Stimulated activated CD4-positive, alpha-beta T cell treated with anti-CD3 and anti-CD28 coated beads, TNF-alpha, amount 100 ng/mL, for 48 hours (primary cell): ENCODE data around the gene PLPP4.

Experiments used
- DNase-seq, 3 donors: peaks; one replicate each; pipeline ENCODE4 v3.0.0-alpha.2; 2020; ENCODE audit warnings: low read depth in 3 of 3

PLPP4 gene

DNA sequence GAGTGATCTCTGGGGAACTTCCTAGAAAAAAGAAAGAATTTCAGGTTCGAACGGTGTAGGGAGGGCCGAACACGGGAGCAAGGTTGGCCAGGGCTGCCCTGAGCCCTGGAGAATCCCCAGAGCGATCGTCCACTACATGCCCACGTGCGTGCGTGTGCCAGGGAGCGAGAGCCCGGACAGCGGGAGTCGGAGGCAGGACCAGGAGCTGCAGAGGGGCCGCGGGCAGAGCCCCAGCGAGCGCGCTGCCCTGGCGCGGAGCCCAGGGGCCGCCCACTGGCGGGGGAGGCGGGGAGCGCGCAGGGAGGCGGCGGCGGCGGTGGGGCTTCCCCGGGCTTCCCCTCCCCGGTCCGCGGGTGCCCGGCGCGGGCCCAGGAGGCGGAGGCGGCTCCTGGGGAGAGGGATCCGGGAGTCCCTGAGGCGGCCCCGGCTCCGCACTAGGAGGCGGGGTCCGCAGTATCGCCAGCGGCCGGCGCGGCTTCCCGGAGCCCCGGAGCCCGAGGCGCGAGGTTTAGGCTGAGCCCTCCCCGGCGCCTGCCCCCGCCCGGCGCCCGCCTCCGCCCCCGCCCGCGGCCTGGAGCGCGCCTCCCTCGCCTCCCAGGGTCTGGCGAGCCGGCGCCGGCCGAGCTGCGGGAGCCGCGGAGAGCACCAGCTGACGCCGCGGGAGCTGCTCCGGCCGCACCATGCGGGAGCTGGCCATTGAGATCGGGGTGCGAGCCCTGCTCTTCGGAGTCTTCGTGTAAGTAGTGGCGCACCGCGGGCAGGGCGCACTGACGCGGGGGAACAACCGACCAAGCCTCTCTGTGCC is at the start of gene PLPP4:
Gene PLPP4 (plus strand): TSS at position 602 of the 805 bp plus-strand sequence. CDS start 79 bp downstream, at position 681.
- DNase-seq = no peak

DNA sequence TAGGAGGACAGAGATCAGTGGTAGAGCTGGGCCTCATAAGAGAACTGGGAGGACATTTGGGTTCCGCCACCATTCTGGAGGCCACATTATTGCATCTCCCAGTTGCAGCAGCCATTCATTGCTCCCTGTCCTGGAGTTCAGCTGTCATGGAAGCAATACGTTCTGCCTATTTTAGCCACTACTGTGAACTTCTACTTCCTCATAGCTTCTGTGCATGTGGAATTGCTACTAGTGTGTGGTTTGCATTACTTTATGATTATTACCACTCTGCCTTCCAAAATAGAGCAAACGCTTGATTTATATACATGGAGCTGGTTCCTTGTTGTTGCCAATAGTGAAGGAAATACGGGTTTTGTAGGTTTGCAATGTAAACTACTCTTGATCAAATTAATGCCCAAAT is 47.2 kb upstream of the PLPP4 start:
- DNase-seq = no peak

DNA sequence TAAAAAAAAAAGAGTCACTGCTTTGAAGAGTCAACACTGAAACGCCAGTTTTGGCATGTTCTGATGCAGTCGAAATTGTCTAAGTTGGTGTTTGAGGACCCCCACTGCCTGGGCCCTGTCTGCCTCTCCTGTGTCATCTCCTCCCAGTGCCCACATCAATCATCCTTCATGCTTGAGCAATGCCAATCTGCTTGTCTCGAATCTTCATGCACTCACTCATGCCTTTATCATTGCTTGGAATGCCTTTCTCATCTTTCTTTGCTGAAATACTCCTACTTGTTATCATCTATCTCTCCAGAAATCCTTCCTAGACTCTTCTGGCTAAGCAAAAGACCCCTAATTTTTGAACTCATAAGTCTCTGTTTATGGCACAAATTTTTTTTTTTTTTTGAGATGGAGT is 42.1 kb upstream of the PLPP4 start:
- no peak for DNase-seq

DNA sequence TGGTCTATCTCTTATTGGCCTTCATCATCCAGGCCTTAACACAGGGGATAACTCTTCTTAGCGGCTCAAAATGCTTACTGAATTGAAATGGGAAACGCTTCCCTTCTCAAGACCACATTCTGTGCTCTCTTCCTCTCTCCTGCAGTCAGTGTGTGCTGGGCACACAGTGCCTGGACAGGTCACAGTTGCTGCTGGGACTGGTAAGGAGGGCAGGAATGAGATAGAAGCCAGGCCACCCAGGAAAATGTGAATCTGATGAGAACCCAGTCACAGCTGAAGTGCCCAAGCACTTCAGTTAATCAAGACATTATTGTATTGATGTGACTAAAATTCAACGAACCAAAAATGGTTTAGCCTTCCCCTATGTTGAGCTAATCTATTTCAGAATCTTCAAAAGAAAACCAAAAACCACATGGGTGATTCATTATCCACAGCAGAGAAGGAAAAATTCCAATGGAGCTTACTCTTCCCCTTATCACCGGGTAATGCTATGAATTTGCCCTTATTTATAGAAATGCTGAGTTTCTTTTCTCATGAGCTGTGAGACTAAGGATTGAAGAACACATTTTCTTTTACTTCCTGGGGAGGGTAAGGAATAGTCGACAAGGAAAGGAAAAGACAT is 41.2 kb upstream of the PLPP4 start:
- no peak for DNase-seq

DNA sequence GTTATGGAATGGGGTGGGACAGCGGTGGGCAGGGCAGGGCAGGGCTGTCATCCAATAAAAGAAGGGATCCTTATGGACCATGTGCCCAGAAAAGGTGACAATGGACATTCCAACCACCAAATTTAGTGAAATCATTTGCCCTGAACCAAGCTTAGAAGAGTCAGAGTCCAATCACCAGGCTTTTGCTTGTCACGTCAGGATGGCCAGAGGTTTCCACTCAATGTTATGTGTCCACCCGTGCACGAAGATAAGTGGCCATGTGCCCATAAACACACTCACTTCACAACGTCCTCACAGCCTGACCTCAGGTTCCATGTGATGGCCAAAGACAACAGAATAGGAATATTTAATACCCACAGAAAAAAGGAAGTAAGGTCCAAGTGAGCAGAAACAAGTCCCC is 36.6 kb upstream of the PLPP4 start:
- DNase-seq = no peak

DNA sequence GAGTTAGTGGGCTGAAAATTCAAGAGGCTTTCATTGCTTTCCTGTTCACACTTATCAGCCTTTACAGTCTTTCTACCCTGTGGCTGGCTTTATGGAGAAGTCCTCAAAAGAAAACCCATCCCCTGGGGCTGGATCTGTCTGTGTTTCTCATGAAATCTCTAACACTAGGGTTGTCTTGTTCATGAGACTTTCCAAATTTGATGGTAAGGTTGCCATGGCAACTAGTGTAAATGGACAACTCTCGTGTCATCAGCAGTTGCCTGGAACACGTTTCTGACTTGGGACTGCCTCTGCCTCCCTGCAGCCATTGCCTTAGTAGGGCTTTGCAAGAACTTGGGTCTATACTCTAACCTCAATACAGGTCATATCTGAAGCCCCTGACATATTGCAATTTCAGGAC is 35.8 kb upstream of the PLPP4 start:
- no peak for DNase-seq

DNA sequence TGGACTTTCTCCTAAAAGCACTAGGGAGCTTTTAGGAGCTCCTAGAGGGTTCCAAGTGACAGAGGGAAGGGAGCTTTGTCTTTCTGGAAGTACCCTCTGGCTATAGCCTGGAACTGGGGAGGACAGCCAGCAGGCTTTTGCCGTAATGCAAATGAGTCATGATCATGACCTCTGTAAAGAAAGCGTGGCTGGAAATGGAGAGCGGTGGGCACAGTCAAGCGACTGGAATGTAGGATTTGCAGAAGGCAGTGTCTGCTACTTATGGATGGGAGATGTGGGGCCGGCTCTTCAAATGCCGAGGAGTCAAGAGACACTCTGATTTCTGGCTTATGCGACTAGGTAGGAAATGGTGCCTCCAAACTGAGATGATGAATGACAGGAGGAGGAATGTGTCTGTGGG is 34.6 kb upstream of the PLPP4 start:
- DNase-seq = no peak

DNA sequence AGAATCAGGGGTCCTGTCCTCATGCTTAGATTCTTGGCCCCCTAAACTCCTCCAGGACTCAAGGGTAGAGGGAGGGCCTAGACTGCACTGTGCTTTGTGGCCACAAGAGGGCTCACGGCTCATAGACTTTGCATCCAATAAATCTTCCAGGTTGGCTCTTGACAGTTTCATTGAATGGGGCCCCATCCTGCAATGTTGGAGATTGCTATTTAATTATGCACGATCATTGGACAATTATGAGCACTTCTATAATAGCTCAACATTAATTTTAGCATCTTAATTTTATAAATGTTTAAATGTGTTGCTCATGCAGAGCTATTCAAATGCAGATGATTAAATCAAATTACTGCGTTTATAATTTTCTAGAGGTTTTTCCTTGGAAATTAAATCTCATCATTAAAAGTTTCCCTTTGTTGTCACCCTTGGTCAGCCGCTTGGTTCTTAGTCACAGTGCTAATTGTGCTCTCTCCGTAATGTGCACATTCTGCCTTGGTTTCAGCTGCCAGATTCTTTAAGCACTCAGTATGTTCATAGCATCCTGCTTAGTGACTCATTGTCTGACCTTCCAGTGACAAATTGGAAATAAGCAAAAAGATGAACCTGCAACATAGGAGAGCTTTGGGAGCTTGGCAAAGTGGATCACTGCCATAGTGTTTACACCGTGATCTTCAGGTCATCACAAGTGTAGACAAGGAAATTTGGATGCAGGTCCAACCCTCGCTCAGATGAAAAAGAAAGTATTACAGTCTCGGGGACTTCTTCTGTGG is 33.4 kb upstream of the PLPP4 start:
- DNase-seq = peak in 2 of 3 donors; percentile 3 to 11

DNA sequence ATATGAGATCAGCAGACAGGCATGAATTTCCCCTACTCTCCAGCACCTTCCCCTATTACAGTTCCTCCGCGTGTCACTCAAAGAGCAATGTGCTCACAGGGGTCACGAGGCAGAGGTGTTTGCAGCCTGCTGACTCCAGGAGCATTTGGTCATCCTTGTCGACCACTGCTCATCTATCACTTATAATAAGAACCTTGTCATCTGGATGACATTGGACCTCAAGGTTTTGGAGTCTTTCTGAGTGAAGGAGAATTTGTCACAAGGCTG is 32.9 kb upstream of the PLPP4 start:
- no peak for DNase-seq

DNA sequence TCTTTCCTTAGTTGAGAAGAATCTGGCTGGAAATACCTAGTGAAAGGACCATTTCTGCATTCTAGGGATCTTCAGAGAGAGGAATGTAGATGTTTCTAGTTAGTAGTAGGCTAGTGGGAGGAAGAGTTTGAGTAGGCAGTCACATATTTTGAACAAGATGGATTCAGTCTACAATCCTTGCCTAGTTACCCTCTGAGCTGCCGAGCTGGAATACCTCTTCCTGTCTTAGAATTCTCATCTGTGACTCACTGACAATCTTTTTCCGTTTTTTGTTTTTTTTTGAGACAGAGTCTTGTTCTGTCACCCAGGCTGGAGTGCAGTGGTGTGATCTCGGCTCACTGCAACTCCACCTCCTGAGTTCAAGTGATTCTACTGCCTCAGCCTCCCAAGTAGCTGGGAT is 30.7 kb upstream of the PLPP4 start:
- DNase-seq = no peak

DNA sequence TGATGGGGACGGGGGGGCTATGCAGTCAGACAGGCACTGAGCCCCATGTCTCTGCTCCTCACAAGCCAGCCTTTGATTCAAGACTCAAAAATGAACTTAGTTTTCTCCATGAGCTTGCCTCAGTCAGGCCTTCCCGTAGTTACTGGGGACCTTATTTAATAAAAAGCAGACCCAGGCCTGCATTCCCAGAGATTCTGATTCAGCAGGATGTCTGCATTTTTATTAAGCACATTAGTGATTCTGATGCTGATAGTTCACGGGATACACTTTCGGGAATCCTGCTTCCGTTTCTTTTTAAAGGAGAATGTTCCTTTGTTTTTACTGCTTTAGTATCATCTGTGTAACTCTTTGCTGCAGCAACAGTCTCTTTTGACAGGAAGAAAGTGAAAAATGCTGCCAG is 28.3 kb upstream of the PLPP4 start:
- no peak for DNase-seq

DNA sequence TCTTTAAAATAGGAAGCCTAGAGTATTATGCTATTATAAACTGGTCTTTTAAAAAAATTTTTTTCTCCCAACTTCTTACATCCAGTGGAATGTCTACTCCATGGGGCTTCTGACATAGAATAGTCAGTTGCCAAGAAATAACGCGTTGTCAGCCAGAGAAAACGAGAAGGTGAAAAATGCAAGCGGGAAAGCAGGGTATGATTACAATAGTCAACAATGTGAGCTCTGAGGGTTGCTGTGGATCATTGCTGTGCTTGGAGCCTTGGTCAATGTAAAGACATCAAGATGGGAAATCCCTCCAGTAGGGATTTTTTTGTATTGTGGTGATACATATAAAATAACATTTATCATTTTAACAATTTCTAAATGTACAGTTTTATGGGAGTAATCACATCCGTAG is 27.6 kb upstream of the PLPP4 start:
- no peak for DNase-seq

DNA sequence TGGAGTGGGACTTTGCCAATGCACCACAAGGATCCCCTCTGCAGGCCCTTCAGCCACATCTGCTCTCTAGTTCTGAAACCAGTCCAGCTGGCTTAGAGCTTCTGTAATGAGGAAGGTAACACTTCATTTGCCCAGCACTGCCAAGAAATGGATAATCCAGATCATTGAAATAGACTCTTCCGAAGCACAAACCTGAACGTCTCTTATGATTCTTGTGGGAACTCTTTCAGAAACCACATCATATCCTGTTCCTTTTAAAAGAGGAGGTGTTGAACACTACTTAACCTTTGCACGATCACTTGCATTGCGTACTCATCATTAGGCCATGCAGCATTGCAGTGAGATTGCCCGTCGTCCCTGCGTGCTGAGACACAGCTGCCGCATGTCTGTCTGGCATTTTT is 25.8 kb upstream of the PLPP4 start:
- DNase-seq = no peak

DNA sequence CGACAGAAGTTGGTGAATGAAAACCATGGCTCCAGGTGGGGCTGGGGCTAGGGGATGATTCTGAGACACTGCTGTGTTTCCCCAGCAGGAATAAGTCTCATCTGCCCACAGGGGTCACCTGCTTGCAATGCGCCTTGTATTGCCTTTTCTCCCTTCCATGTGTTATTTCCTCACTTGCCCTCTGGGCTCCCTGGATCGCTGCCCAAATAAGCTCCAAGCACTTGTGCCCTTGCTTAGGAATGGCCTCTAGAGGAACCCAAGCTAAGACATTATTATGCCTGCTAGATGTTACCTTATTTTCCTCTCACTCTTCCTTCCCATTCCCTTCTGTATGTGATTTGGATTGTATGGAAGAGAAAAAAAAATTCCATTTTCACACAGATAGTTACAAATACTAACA is 24.8 kb upstream of the PLPP4 start:
- no peak for DNase-seq

DNA sequence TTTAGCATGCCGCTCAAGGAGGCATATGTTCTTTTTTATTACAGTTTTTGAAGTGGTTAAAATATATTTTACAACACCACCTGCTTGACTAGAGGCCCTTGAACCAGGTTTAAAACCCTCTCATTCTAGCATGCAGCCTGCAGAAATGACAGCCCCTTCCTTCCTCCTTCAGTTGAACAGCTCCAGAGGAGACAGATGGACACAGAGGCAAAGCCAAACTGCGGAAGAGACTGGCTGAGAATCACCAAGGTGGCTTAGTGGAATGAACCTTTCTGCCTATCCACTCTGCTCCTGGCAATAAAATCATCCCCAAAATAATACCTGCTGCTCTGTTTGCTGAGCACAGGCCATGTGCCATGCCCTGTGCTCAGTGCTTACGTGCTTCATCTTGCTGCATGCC is 23.9 kb upstream of the PLPP4 start:
- DNase-seq = no peak

DNA sequence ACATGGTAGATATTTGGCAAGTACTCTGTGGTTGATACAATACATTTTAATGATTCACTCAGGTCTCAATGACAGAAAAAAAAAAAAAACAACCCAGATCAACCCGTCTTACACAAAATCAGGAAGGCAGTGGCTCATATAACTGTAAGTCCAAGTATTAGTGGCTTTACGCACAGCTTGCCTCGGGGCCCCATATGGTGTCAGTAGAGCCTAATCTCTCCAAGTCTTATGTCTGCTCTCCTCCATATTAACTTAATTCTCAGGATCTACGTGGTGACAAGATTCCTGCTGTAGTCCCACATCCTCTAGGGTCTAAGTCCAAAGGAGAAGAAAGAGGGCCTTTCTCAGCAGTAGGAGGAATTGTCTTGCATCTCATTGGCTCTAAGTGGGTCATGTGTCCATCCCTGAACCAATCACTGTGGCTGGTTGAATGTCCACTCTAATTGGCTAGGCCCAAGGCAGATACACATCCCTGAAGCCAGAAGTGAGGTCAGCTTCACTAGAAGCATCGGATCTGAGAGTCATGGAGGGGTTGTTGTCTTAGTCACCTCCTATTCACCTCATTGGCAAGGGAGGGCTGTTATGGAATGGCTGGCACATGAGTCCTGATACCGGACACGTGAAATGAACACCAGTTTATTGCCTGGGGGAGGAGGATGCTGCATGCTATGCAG is 20.5 kb upstream of the PLPP4 start:
- DNase-seq = no peak

DNA sequence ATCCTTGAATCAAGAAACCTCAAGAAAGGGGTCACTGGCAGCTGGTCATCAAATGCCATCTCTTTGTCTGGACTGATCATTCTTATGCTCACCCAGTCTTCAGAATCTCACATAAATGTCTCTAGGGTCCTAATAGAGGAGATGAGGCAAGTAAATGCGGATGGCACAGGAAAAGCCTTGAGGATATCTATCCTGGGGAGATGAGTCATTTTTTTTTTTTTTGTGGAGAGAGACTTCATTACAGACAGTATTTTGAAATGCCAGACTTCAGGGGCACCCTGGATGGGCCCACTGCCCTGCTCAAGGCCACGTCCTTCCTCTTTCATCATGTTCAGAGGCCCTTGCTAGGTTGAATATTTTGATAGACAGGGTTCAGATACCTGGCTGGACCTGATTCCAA is 19.5 kb upstream of the PLPP4 start:
- DNase-seq = no peak

DNA sequence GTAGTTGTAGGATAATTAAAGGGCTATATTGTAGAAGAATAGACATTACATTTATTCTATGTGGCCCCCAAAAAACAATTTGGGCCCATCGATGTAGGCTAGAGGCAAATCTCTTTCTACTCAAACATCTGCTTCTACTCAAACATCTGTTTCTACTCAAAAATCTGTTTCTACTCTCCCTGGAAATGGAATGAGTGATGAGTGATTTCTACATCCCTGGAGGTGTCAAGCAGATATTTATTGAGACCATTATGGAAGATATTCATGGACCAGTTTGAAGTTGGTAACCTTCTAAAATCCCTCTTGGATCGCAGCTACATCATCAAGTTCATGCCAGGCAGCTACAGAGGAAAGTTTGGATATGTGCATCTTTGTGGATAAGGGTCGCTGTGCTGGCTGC is 5.1 kb upstream of the PLPP4 start:
- DNase-seq = no peak

DNA sequence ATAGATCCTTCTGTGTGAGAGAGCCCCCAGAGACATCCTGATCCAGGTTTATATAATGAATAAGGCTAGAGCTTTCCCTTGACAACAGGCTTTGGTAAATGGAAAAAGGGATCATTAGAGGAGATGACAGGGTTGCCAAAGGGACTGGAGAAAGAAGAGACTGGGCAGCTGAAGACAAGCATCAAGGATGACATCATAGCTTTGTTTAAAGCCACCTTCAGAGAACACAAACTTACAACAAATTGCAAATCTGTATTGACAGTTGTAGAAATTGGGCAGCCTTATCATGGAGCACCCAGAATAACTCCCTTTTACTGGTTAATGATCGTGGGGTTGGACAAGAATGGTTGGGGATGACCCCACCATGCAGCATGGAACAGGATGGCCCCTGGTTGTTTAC is 3.7 kb upstream of the PLPP4 start:
- DNase-seq = no peak

DNA sequence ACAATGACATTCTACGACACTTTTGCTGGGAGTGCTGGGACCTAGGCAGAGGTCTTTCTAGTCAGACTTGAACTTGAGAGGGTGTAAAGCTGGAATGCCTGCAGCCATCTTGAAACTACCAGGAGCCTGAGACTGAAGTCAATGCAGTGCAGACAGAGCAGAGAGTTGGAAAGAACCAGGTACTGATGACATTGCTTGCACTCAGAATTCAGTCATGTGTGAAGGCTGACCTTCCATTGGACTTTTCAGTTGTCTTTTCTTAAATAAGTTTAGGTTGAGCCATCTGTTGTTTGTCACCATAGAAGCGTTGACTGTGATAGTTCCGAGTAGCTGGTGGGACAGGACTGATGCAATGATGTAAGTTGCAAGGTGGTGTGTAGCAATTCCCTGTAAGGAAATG is 3.1 kb upstream of the PLPP4 start:
- no peak for DNase-seq

DNA sequence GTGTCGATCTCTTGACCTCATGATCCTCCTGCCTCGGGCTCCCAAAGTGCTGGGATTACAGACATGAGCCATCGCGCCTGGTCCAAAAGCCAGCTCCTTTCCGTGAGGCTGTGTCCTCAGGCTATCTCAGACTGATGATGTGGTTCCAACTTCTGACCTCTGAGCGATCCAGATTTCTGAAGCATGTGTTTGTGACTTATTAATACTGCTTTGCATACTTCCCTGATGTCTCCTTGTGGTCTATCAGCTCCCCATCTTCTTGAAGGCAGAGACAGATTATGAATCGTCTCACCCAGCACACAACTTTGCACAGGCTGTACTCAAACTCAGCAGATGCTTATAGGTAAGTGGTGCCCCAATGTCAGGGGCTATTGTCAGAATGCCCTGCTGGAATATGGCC is 2.0 kb upstream of the PLPP4 start:
- DNase-seq = no peak

DNA sequence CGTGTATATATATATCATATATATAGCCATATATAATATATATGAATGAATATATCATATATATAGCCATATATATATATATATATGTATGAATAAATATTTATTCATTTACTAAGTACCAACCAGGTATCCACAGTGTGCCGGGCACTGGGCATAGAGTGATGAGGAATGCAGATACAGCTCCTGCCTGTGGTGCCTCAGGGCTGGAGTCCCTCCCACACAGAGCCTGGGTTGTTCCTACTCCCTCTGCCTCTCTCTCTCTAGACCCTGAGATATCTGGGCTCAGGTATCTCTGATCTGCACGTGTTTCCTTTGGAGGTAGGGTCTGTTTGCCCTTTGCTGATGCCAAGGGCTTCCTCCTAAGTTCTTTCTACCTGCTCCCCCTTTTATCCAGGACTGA is 1.4 kb upstream of the PLPP4 start:
- no peak for DNase-seq

DNA sequence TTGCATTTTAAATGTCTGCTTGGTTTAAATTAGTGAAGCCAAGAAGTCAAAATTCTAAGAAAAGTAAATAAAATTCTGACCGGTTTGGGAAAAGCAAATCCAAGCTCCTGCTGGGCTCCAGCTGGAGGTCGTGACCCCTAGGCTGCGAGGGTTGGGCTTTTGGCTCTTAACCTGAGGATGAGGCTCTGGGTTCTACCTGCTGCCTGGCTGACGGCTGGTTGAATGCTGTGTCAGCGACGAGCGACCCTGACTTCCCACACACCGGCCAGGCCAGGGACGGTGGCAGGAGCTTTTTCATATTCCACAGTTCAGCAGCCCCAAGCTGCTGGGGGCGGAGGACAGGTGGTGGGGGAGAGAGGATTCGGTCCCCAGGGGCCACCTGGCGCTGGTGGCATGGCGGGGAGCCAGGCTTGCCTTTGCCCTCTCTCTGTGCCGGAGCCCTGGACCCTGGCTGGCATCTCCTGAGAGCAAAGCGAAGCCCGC is 843 bp upstream of the PLPP4 start:
- no peak for DNase-seq
